MM.1S (cell line): Measurements from ENCODE around the gene METTL2B.

ENCODE experiments used
- DNase-seq: peaks from one replicate; pipeline ENCODE4 v3.0.0-alpha.2; 2015
- H2AFZ ChIP-seq: fragments of 300-600 bp; sonication (generic); 2 replicates; pipeline ENCODE4 v1.6.0; 2016; ENCODE audit warnings: antibody characterized with exemption, low read length
- H3F3A ChIP-seq: fragments of 300-600 bp; sonication (generic); 2 replicates; pipeline ENCODE4 v1.6.1; 2016; ENCODE audit warnings: mild to moderate bottlenecking, antibody characterized with exemption, low read length, moderate library complexity, mixed read lengths; ENCODE audit not compliant: insufficient read depth
- H3K27ac ChIP-seq: fragments of 300-600 bp; sonication (generic); 2 replicates; pipeline ENCODE4 v1.5.1; 2016; ENCODE audit warnings: mild to moderate bottlenecking, low read length
- H3K27me3 ChIP-seq: fragments of 300-600 bp; sonication (generic); replicated peaks from 2 replicates; pipeline ENCODE4 v1.6.0; 2016; ENCODE audit warnings: low read length; ENCODE audit not compliant: insufficient read depth
- H3K36me3 ChIP-seq: fragments of 300-600 bp; sonication (generic); replicated peaks from 2 replicates; pipeline ENCODE4 v1.6.1; 2016; ENCODE audit warnings: mild to moderate bottlenecking, low read length, mixed read lengths; ENCODE audit not compliant: insufficient read depth
- H3K4me1 ChIP-seq: fragments of 300-600 bp; sonication (generic); 2 replicates; pipeline ENCODE4 v1.6.1; 2016; ENCODE audit warnings: low read length, mixed read lengths
- H3K4me2 ChIP-seq: fragments of 300-600 bp; sonication (generic); 2 replicates; pipeline ENCODE4 v1.6.0; 2016; ENCODE audit warnings: low read depth, low read length
- H3K4me3 ChIP-seq: fragments of 300-600 bp; sonication (generic); 2 replicates; pipeline ENCODE4 v1.5.1; 2016; ENCODE audit warnings: low read length, mixed read lengths
- H3K79me2 ChIP-seq: fragments of 300-600 bp; sonication (generic); 2 replicates; pipeline ENCODE4 v1.6.1; 2016; ENCODE audit warnings: mixed run types, low read length, mixed read lengths
- H3K9ac ChIP-seq: fragments of 300-600 bp; sonication (generic); 2 replicates; pipeline ENCODE4 v1.6.1; 2016; ENCODE audit warnings: low read length, mixed read lengths
- H3K9me2 ChIP-seq: fragments of 300-600 bp; sonication (generic); replicated peaks from 2 replicates; pipeline ENCODE4 v1.6.1; 2016; ENCODE audit warnings: mild to moderate bottlenecking, low read length, mixed read lengths; ENCODE audit not compliant: insufficient read depth
- H3K9me3 ChIP-seq: fragments of 300-600 bp; sonication (generic); replicated peaks from 2 replicates; pipeline ENCODE4 v1.6.1; 2016; ENCODE audit warnings: mild to moderate bottlenecking, low read length, mixed read lengths; ENCODE audit not compliant: insufficient read depth
- H4K20me1 ChIP-seq: fragments of 300-600 bp; sonication (generic); 2 replicates; pipeline ENCODE4 v1.6.1; 2016; ENCODE audit warnings: mild to moderate bottlenecking, low read length, moderate library complexity, mixed read lengths; ENCODE audit not compliant: insufficient read depth
- CTCF ChIP-seq: fragments of 300-600 bp; sonication (generic); IDR thresholded peaks from 2 replicates; pipeline ENCODE4 v1.5.1; 2016; ENCODE audit warnings: antibody characterized with exemption, low read length, mixed read lengths
- EZH2 ChIP-seq: fragments of 300-600 bp; sonication (generic); optimal IDR thresholded peaks from 2 replicates; pipeline ENCODE3; 2017; ENCODE audit warnings: low read depth, mild to moderate bottlenecking, antibody characterized with exemption, low read length, mixed read lengths
- EZH2phosphoT487 ChIP-seq: fragments of 300-600 bp; sonication (generic); IDR thresholded peaks from 2 replicates; pipeline ENCODE4 v1.6.1; 2018; ENCODE audit warnings: antibody characterized with exemption, low read length

The METTL2B gene

GRCh38 chr7:128431221-128431620 is 45.3 kb upstream of the METTL2B start:
- Histone ChIP-seq H3K4me3 (no peak overlapping the region), H3K9ac (no peak overlapping the region), H3K9me3 (no peaks in the 10 kb centered on the region), H4K20me1 (no peaks in the 10 kb centered on the region), H3K9me2 (no peaks in the 10 kb centered on the region), H3K36me3 (no peaks in the 10 kb centered on the region), H3K79me2 (no peaks in the 10 kb centered on the region), H3K4me1 (no peaks in the 10 kb centered on the region), H3F3A (no peaks in the 10 kb centered on the region), H3K27me3 (no peaks in the 10 kb centered on the region), H3K4me2 (no peak overlapping the region), H2AFZ (no peak overlapping the region), H3K27ac (no peak overlapping the region)
- TF ChIP-seq EZH2 = no peak
- no peak for TF ChIP-seq EZH2phosphoT487
- no peak for TF ChIP-seq CTCF
- no peak for DNase-seq

GRCh38 chr7:128431754-128432153 is 44.8 kb upstream of the METTL2B start:
- H3K36me3 ChIP-seq = no peaks in the 10 kb centered on the region
- no peaks in the 10 kb centered on the region for H3F3A ChIP-seq
- no peaks in the 10 kb centered on the region for H4K20me1 ChIP-seq
- no peak for DNase-seq
- H2AFZ ChIP-seq = no peak overlapping the region
- H3K9me2 ChIP-seq = no peaks in the 10 kb centered on the region
- H3K4me2 ChIP-seq = no peak overlapping the region
- H3K9ac ChIP-seq = no peak overlapping the region
- no peaks in the 10 kb centered on the region for H3K4me1 ChIP-seq
- no peaks in the 10 kb centered on the region for H3K79me2 ChIP-seq
- no peak overlapping the region for H3K4me3 ChIP-seq
- H3K9me3 ChIP-seq = no peaks in the 10 kb centered on the region
- no peak for TF ChIP-seq EZH2phosphoT487
- H3K27me3 ChIP-seq = no peaks in the 10 kb centered on the region
- no peak overlapping the region for H3K27ac ChIP-seq

GRCh38 chr7:128434413-128435326 is 41.9 kb upstream of the METTL2B start:
- no peak overlapping the region for H3K4me2 ChIP-seq

More at GRCh38 chr7:128434413-128435326, 41.9 kb upstream of the METTL2B start:
- no peak for DNase-seq
- no peaks in the 10 kb centered on the region for H3F3A ChIP-seq
- no peaks in the 10 kb centered on the region for H3K4me1 ChIP-seq
- H3K79me2 ChIP-seq = no peaks in the 10 kb centered on the region
- no peak overlapping the region for H3K27ac ChIP-seq
- H3K9me2 ChIP-seq = no peaks in the 10 kb centered on the region
- no peaks in the 10 kb centered on the region for H3K36me3 ChIP-seq
- H3K27me3 ChIP-seq = no peaks in the 10 kb centered on the region
- H2AFZ ChIP-seq = no peak overlapping the region
- TF ChIP-seq EZH2 (no peak), EZH2phosphoT487 (no peak), CTCF (no peak)
- no peak overlapping the region for H3K9ac ChIP-seq
- H4K20me1 ChIP-seq = no peaks in the 10 kb centered on the region
- H3K4me3 ChIP-seq = no peak overlapping the region
- H3K9me3 ChIP-seq = no peaks in the 10 kb centered on the region
